ENCODE data around the gene PHF21A. TPM values are rescaled to one million over a fixed set of nuclear protein-coding genes. Genes with fewer than 3 reads are reported as not detected.

The PHF21A gene
- total RNA-seq, 1 donor from 2014 or later, result 49.6 TPM

GRCh38 chr11:45915446-45915845, 205.8 kb downstream of the PHF21A start:
- Histone ChIP-seq H3K79me2 (ENCODE audit: low read depth) (peaks cover 19% of the 10 kb centered on the region), H3K9ac (no peak overlapping the region), H2AFZ (replicated peaks) (no peak overlapping the region), H3K4me2 (no peak overlapping the region), H3K4me3 (no peak overlapping the region), H4K20me1 (ENCODE audit: low read depth) (peaks cover 18% of the 10 kb centered on the region), H3K9me3 (ENCODE audit: low read depth) (no peaks in the 10 kb centered on the region), H3K27ac (no peak overlapping the region), H3K4me1 (peaks cover 23% of the 10 kb centered on the region), H3K27me3 (no peaks in the 10 kb centered on the region), H3K36me3 (no peaks in the 10 kb centered on the region), H3F3A (ENCODE audit: low read depth) (peaks cover 30% of the 10 kb centered on the region)
- Mint-ChIP-seq H3K4me1 (peaks cover 25% of the 10 kb centered on the region), H3K4me3 (peak overlapping the region; percentile 70), H3K9me3 (no peaks in the 10 kb centered on the region), H3K27me3 (ENCODE audit: insufficient read depth, low read depth) (peaks cover 12% of the 10 kb centered on the region), H3K36me3 (peaks cover 2% of the 10 kb centered on the region), H3K27ac (no peak overlapping the region)
- TF ChIP-seq EZH2 (IDR thresholded peaks at IDR 0.05) (no peak), EZH2phosphoT487 (IDR thresholded peaks at IDR 0.05) (no peak), CTCF (IDR thresholded peaks at IDR 0.05) (no peak)
- no peak for DNase-seq (ENCODE audit: low spot score)

DNA sequence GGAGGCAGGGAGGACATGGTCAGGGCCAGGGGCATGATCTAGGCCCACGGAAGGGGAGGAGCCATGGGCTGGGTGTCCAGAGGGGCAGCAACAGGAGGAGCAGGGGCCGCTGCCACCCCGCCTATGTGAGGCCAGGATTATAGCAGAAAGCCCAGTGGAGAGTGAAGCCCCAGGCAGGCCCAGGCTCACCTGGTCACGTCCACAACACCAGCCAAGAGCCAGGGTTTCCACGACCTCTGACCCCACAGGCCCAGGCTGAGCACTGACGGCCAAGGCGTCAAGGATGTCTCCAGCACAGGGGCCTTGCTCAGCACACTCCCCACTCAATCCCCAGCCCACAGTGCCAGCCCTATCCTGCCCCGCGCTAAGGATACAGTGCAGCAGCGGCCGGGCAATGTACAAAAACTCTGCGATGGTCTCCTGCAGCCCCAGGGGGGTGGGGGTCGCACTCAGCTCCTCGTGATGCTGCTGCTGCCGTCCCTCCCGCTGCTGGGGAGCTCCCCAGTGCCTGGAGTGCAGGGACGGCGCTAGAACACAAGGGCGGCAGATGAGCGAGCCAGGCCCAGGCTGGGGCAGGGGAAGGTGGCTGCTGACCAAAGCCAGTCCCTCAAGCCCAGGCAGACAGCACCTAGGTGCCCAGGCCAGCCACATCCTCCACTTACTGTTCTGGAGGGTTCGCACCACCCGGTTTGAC, 207.2 kb downstream of the PHF21A start:
- no peak for DNase-seq (ENCODE audit: low spot score)
- peaks cover 14% of the 10 kb centered on the region for H3K4me1 Mint-ChIP-seq
- TF ChIP-seq EZH2phosphoT487 (IDR thresholded peaks at IDR 0.05) (no peak), CTCF (IDR thresholded peaks at IDR 0.05) (no peak), EZH2 (IDR thresholded peaks at IDR 0.05) (no peak)
- no peak overlapping the region for H3K27ac Mint-ChIP-seq
- no peaks in the 10 kb centered on the region for H3K9me3 Mint-ChIP-seq
- Histone ChIP-seq H3K4me3 (no peak overlapping the region), H3K9ac (no peak overlapping the region), H3K79me2 (ENCODE audit: low read depth) (peaks cover 19% of the 10 kb centered on the region), H3K4me1 (peaks cover 9% of the 10 kb centered on the region), H3K36me3 (no peaks in the 10 kb centered on the region), H3K4me2 (no peak overlapping the region), H3K9me3 (ENCODE audit: low read depth) (no peaks in the 10 kb centered on the region), H4K20me1 (ENCODE audit: low read depth) (peaks cover 18% of the 10 kb centered on the region), H2AFZ (replicated peaks) (no peak overlapping the region), H3F3A (ENCODE audit: low read depth) (peaks cover 16% of the 10 kb centered on the region), H3K27me3 (no peaks in the 10 kb centered on the region), H3K27ac (no peak overlapping the region)
- peaks cover 2% of the 10 kb centered on the region for H3K27me3 Mint-ChIP-seq (ENCODE audit: insufficient read depth, low read depth)
- peaks cover 2% of the 10 kb centered on the region for H3K36me3 Mint-ChIP-seq
- H3K4me3 Mint-ChIP-seq, result no peak overlapping the region

DNA sequence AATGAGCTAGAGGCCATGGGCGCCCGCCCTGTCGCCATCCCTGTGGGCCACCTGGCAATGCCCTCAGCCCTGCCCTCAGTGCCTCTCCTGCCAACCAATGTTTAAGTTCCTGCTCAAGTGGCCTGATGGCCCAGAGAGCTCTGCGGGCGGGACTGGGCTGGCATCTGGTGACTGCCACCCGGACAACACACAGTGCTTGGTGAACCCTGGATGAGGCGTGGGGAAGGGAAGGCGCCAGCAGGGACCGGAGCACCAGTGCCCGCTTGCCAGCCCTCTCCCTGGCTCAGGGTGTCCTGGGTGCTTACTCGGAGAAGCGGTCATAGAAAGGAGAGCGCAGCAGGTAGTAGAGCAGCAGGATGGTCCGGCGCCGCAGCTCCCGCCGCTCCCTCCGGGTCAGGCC, 207.7 kb downstream of the PHF21A start:
- H3K4me1 Mint-ChIP-seq, result peaks cover 11% of the 10 kb centered on the region
- H3K9ac ChIP-seq, result no peak overlapping the region
- peaks cover 18% of the 10 kb centered on the region for H4K20me1 ChIP-seq (ENCODE audit: low read depth)
- H3K79me2 ChIP-seq (ENCODE audit: low read depth), result peaks cover 19% of the 10 kb centered on the region
- H3K9me3 ChIP-seq (ENCODE audit: low read depth), result no peaks in the 10 kb centered on the region
- peaks cover 2% of the 10 kb centered on the region for H3K27me3 Mint-ChIP-seq (ENCODE audit: insufficient read depth, low read depth)
- DNase-seq (ENCODE audit: low spot score), result no peak
- H3K4me3 Mint-ChIP-seq, result no peak overlapping the region
- H3F3A ChIP-seq (ENCODE audit: low read depth), result peaks cover 12% of the 10 kb centered on the region
- H3K9me3 Mint-ChIP-seq, result no peaks in the 10 kb centered on the region
- no peak overlapping the region for H3K27ac ChIP-seq
- H3K4me2 ChIP-seq, result no peak overlapping the region
- no peak overlapping the region for H2AFZ ChIP-seq (replicated peaks)
- no peaks in the 10 kb centered on the region for H3K36me3 ChIP-seq
- no peak overlapping the region for H3K4me3 ChIP-seq
- H3K27me3 ChIP-seq, result no peaks in the 10 kb centered on the region
- peaks cover 5% of the 10 kb centered on the region for H3K4me1 ChIP-seq
- TF ChIP-seq EZH2 (IDR thresholded peaks at IDR 0.05) (no peak), EZH2phosphoT487 (IDR thresholded peaks at IDR 0.05) (no peak), CTCF (IDR thresholded peaks at IDR 0.05) (no peak)
- no peak overlapping the region for H3K27ac Mint-ChIP-seq
- peaks cover 2% of the 10 kb centered on the region for H3K36me3 Mint-ChIP-seq

Data from neural progenitor cell (in vitro differentiated cells).